H9 (cell line): ENCODE results near the gene ITPK1. TPM values are rescaled to one million over a fixed set of nuclear protein-coding genes. Genes with fewer than 3 reads are reported as not detected.

Experiments used
- DNase-seq: peaks from one replicate; pipeline ENCODE4 v3.0.0-alpha.2; 2017
- H2AFZ ChIP-seq: one replicate; pipeline ENCODE4 v1.6.1; 2013; ENCODE audit warnings: mild to moderate bottlenecking, low read length, control low read depth, moderate library complexity
- H2AK5ac ChIP-seq: 2 replicates; pipeline ENCODE4 v1.6.1; 2013; ENCODE audit warnings: low read length, control low read depth, mixed read lengths; ENCODE audit not compliant: insufficient read length
- H2BK120ac ChIP-seq: one replicate; pipeline ENCODE4 v1.6.1; 2013; ENCODE audit warnings: low read depth, mild to moderate bottlenecking, low read length, control low read depth, inconsistent platforms; ENCODE audit not compliant: poor library complexity, severe bottlenecking
- H2BK12ac ChIP-seq: 2 replicates; pipeline ENCODE4 v1.6.1; 2013; ENCODE audit warnings: low read length, control low read depth, mixed read lengths, low read depth; ENCODE audit not compliant: insufficient read length
- H2BK15ac ChIP-seq: 2 replicates; pipeline ENCODE4 v1.6.1; 2013; ENCODE audit warnings: low read depth, low read length, control low read depth
- H2BK20ac ChIP-seq: one replicate; pipeline ENCODE4 v1.6.1; 2013; ENCODE audit warnings: low read depth, mild to moderate bottlenecking, low read length, control low read depth, inconsistent platforms; ENCODE audit not compliant: poor library complexity, severe bottlenecking
- H2BK5ac ChIP-seq: 2 replicates; pipeline ENCODE4 v1.6.1; 2013; ENCODE audit warnings: low read length, control low read depth, mixed read lengths; ENCODE audit not compliant: insufficient read length
- H3K14ac ChIP-seq: 2 replicates; pipeline ENCODE4 v1.6.1; 2013; ENCODE audit warnings: low read length, control low read depth; ENCODE audit not compliant: insufficient read depth
- H3K18ac ChIP-seq: 2 replicates; pipeline ENCODE4 v1.6.1; 2013; ENCODE audit warnings: low read depth, mild to moderate bottlenecking, mixed read lengths, low read length, control low read depth; ENCODE audit not compliant: insufficient read length
- H3K23ac ChIP-seq: 2 replicates; pipeline ENCODE4 v1.6.1; 2013; ENCODE audit warnings: low read length, control low read depth, mixed read lengths, low read depth; ENCODE audit not compliant: insufficient read length
- H3K23me2 ChIP-seq: 2 replicates; pipeline ENCODE4 v1.6.1; 2013; ENCODE audit warnings: low read depth, mild to moderate bottlenecking, mixed read lengths, low read length, control low read depth; ENCODE audit not compliant: insufficient read length, poor library complexity, severe bottlenecking
- H3K27ac ChIP-seq: 2 replicates; pipeline ENCODE4 v1.5.1; 2013; ENCODE audit warnings: low read length, control low read depth, mixed read lengths, low read depth; ENCODE audit not compliant: insufficient read length
- H3K27me3 ChIP-seq: 2 replicates; pipeline ENCODE4 v1.6.1; 2013; ENCODE audit warnings: low read length, control low read depth, inconsistent platforms; ENCODE audit not compliant: insufficient read depth
- H3K4ac ChIP-seq: 2 replicates; pipeline ENCODE4 v1.6.1; 2013; ENCODE audit warnings: low read depth, mild to moderate bottlenecking, control low read depth, inconsistent platforms, low read length, moderate library complexity
- H3K4me1 ChIP-seq: 2 replicates; pipeline ENCODE4 v1.6.1; 2013; ENCODE audit warnings: low read length, control low read depth, inconsistent platforms; ENCODE audit not compliant: insufficient read depth
- H3K4me2 ChIP-seq: 2 replicates; pipeline ENCODE4 v1.6.1; 2013; ENCODE audit warnings: low read length, control low read depth, mixed read lengths; ENCODE audit not compliant: insufficient read length, insufficient read depth
- H3K56ac ChIP-seq: 2 replicates; pipeline ENCODE4 v1.6.1; 2013; ENCODE audit warnings: low read depth, mild to moderate bottlenecking, mixed read lengths, low read length, control low read depth; ENCODE audit not compliant: insufficient read length
- H3K79me1 ChIP-seq: 2 replicates; pipeline ENCODE4 v1.6.1; 2013; ENCODE audit warnings: low read depth, mild to moderate bottlenecking, moderate library complexity, low read length, control low read depth, inconsistent platforms; ENCODE audit not compliant: insufficient read depth, poor library complexity, severe bottlenecking
- H3K79me2 ChIP-seq: 2 replicates; pipeline ENCODE4 v1.6.1; 2013; ENCODE audit warnings: low read length, control low read depth, inconsistent platforms; ENCODE audit not compliant: insufficient read depth
- H3K9ac ChIP-seq: 2 replicates; pipeline ENCODE4 v1.6.1; 2013; ENCODE audit warnings: low read length, control low read depth, mixed read lengths; ENCODE audit not compliant: insufficient read length; ENCODE audit errors: extremely low read depth
- H3K9me3 ChIP-seq: one replicate; pipeline ENCODE4 v1.6.1; 2013; ENCODE audit warnings: low read depth, low read length, inconsistent platforms; ENCODE audit not compliant: control insufficient read depth
- H3T11ph ChIP-seq: one replicate; pipeline ENCODE4 v1.6.1; 2013; ENCODE audit warnings: mild to moderate bottlenecking, low read length, control low read depth, inconsistent platforms
- H4K20me1 ChIP-seq: one replicate; pipeline ENCODE4 v1.6.1; 2013; ENCODE audit not compliant: control insufficient read depth, insufficient read length, insufficient read depth
- H4K5ac ChIP-seq: 2 replicates; pipeline ENCODE4 v1.6.1; 2013; ENCODE audit warnings: low read depth, mild to moderate bottlenecking, mixed read lengths, low read length, control low read depth; ENCODE audit not compliant: insufficient read length
- H4K8ac ChIP-seq: replicated peaks from 2 replicates; pipeline ENCODE4 v1.6.1; 2013; ENCODE audit warnings: low read length, control low read depth, mixed read lengths, low read depth; ENCODE audit not compliant: insufficient read length
- H4K91ac ChIP-seq: 2 replicates; pipeline ENCODE4 v1.6.1; 2013; ENCODE audit warnings: low read depth, mild to moderate bottlenecking, moderate library complexity, mixed read lengths, low read length, control low read depth; ENCODE audit not compliant: insufficient read length
- H3K27ac Mint-ChIP-seq, 3 experiments: 2 replicates in 2 of 3; 3 replicates in 1 of 3; pipeline ENCODE4 v1.8.0; 2020 to 2021; ENCODE audit warnings: mixed read lengths in 3 of 3, mild to moderate bottlenecking in 1 of 3, moderate library complexity in 1 of 3
- H3K27me3 Mint-ChIP-seq: 2 replicates; pipeline ENCODE4 v1.8.0; 2021; ENCODE audit warnings: low read depth, mild to moderate bottlenecking, moderate library complexity, mixed read lengths
- H3K36me3 Mint-ChIP-seq, 3 experiments: 2 replicates in 2 of 3; 3 replicates in 1 of 3; pipeline ENCODE4 v1.8.0; 2020 to 2021; ENCODE audit warnings: low read depth in 3 of 3, mixed read lengths in 3 of 3; ENCODE audit not compliant: insufficient read depth in 1 of 3
- H3K4me1 Mint-ChIP-seq, 2 experiments: 2 replicates each; pipeline ENCODE4 v1.8.0; 2020; ENCODE audit warnings: mixed read lengths in 2 of 2
- H3K4me3 Mint-ChIP-seq, 2 experiments: 2 replicates in 1 of 2; 3 replicates in 1 of 2; pipeline ENCODE4 v1.8.0; 2020 to 2021; ENCODE audit warnings: mild to moderate bottlenecking in 2 of 2, mixed read lengths in 2 of 2, moderate library complexity in 1 of 2
- H3K9me3 Mint-ChIP-seq, 2 experiments: 2 replicates in 1 of 2; 3 replicates in 1 of 2; pipeline ENCODE4 v1.8.0; 2020; ENCODE audit warnings: mild to moderate bottlenecking in 2 of 2, mixed read lengths in 2 of 2, moderate library complexity in 1 of 2
- WGBS: extraction: QIAGEN DNeasy Blood & Tissue Kit; methylation state at CpG from one replicate; pipeline ENCODE4 v1.1.7; 2013; ENCODE audit warnings: missing lambda C conversion rate, low lambda C conversion rate, mixed read lengths; ENCODE audit not compliant: insufficient read length; ENCODE audit errors: extremely low coverage; 5-methylcytosine and 5-hydroxymethylcytosine counted together
- total RNA-seq: library from RNA; stranded (reverse); gene quantifications from 2 replicates; pipeline ENCODE4 v1.2.1, GENCODE V29; 2021
- TF ChIP-seq, protein P1 (sequence below): fragments of 200-600 bp; sonication (generic); conservative IDR thresholded peaks from 3 replicates; pipeline ENCODE4 v1.8.0; 2021; ENCODE audit warnings: antibody characterized with exemption, mild to moderate bottlenecking

Gene ITPK1
- total RNA-seq, 1 experiment from 2014 or later = 92.7 TPM

DNA sequence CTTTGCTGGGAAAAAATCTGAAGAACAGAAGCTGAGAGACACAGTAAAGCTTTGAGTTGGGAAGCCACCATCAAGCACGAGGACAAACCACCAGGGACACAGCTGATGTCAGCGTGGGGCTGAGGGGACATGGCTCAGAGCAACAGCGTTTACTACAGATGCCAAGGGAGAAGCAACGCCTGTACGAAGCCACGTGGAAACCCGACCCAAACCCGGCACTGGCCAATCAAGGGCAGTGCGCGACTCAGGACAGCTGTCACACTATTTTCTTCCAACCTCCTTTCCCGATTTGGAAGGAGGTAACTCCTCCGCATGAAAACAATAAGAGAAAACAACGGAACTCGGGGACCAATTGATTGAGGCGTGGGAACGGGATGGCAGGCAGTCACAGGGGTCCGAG is 213.0 kb downstream of the ITPK1 start:
- Histone ChIP-seq H2BK12ac (no peak overlapping the region), H3K79me1 (no peaks in the 10 kb centered on the region), H2AK5ac (no peak overlapping the region), H3K23me2 (no peaks in the 10 kb centered on the region), H3K9me3 (no peaks in the 10 kb centered on the region), H3K18ac (no peak overlapping the region), H4K5ac (no peak overlapping the region), H3K79me2 (no peaks in the 10 kb centered on the region), H3K4ac (no peak overlapping the region), H4K20me1 (no peaks in the 10 kb centered on the region), H3K27me3 (peaks cover 4% of the 10 kb centered on the region; the same call in 1 of the 2 replicates), H3T11ph (no peak overlapping the region), H3K27ac (no peak overlapping the region), H3K4me1 (no peaks in the 10 kb centered on the region), H2BK5ac (no peak overlapping the region), H2BK15ac (no peak overlapping the region), H4K91ac (no peak overlapping the region), H2AFZ (no peak overlapping the region), H3K56ac (no peak overlapping the region), H2BK120ac (no peak overlapping the region), H4K8ac (no peak overlapping the region), H2BK20ac (no peak overlapping the region), H3K4me2 (no peak overlapping the region), H3K9ac (no peak overlapping the region), H3K14ac (no peak overlapping the region), H3K23ac (no peak overlapping the region)
- Mint-ChIP-seq H3K27ac (no peak overlapping the region; a peak in 1 of 7 replicates), H3K36me3 (no peaks in the 10 kb centered on the region), H3K4me1 (peaks cover 13% of the 10 kb centered on the region in 2 experiments), H3K27me3 (peaks cover 48% of the 10 kb centered on the region), H3K4me3 (peak overlapping the region in 1 of 2 experiments; percentile 18; a peak in 1 of 5 replicates), H3K9me3 (no peaks in the 10 kb centered on the region)
- DNase-seq = peak; percentile 57
- WGBS = no CpG with 5 or more reads among the region's 17 CpGs
- TF ChIP-seq, protein P1, sequence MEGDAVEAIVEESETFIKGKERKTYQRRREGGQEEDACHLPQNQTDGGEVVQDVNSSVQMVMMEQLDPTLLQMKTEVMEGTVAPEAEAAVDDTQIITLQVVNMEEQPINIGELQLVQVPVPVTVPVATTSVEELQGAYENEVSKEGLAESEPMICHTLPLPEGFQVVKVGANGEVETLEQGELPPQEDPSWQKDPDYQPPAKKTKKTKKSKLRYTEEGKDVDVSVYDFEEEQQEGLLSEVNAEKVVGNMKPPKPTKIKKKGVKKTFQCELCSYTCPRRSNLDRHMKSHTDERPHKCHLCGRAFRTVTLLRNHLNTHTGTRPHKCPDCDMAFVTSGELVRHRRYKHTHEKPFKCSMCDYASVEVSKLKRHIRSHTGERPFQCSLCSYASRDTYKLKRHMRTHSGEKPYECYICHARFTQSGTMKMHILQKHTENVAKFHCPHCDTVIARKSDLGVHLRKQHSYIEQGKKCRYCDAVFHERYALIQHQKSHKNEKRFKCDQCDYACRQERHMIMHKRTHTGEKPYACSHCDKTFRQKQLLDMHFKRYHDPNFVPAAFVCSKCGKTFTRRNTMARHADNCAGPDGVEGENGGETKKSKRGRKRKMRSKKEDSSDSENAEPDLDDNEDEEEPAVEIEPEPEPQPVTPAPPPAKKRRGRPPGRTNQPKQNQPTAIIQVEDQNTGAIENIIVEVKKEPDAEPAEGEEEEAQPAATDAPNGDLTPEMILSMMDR = no peak
